ENCODE data around the gene VPS16. TPM values are rescaled to one million over a fixed set of nuclear protein-coding genes. Genes with fewer than 3 reads are reported as not detected.

VPS16 gene
- total and polyA plus RNA-seq, 2 of the 4 experiments (the other 2 are of a cell fraction), result 38.7 to 48.0 TPM

DNA sequence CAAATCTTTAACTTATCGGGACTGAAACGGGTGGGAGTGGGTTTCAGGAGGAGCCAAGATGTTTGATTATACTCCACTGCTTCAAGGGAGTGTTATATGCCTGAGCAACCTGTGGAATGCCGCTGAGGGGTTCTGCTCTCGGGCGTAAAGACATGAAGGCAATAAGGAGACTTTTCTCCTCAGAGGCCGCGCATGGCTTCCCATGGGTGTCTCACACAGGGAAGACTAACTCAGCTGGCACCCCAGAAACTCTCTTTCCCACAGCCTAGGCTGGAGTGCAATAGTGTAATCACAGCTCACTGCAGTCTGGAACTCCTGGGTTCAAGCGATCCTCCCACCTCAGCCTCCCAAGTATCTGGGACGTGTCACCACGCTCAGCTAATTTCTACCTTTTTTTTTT lies 30.9 kb upstream of the VPS16 start:
- Histone ChIP-seq H3K56ac (ENCODE audit: extremely low read depth, insufficient read depth, low read length) (no peak overlapping the region), H2AFZ (replicated peaks; ENCODE audit: low read length, poor library complexity) (no peak overlapping the region), H3K9me3 (ENCODE audit: control insufficient read depth, insufficient read depth, low read length) (peaks cover 2% of the 10 kb centered on the region; the same call in 1 of the 2 replicates), H3K18ac (ENCODE audit: low read depth, low read length) (no peak overlapping the region), H2BK15ac (ENCODE audit: low read depth, low read length) (no peak overlapping the region), H3K23ac (ENCODE audit: low read depth, low read length) (no peak overlapping the region), H3K14ac (replicated peaks; ENCODE audit: low read depth, low read length) (no peak overlapping the region), H2AK9ac (replicated peaks; ENCODE audit: low read depth, low read length, poor library complexity) (no peak overlapping the region), H3K79me1 (ENCODE audit: low read depth in 1 of 2, low read length in 2 of 2) (no peaks in the 10 kb centered on the region), H3K4me3 (ENCODE audit: insufficient read depth, low read depth, low read length) (no peak overlapping the region), H4K20me1 (ENCODE audit: insufficient read depth, low read length) (no peaks in the 10 kb centered on the region), H3K27me3 (ENCODE audit: control insufficient read depth, insufficient read depth, low read length) (peaks cover 29% of the 10 kb centered on the region), H2BK20ac (ENCODE audit: low read depth, low read length) (no peak overlapping the region), H4K5ac (ENCODE audit: low read depth, low read length) (no peak overlapping the region), H2BK120ac (ENCODE audit: low read depth, low read length) (no peak overlapping the region), H3K4ac (ENCODE audit: low read depth, low read length) (no peak overlapping the region), H3K36me3 (ENCODE audit: control insufficient read depth, insufficient read depth, low read length) (no peaks in the 10 kb centered on the region), H4K8ac (ENCODE audit: low read depth in 2 of 2, low read length in 2 of 2) (no peak overlapping the region), H4K91ac (ENCODE audit: insufficient read depth, low read depth, low read length) (no peak overlapping the region), H3K4me1 (ENCODE audit: control insufficient read depth, insufficient read depth, low read length) (peaks cover 5% of the 10 kb centered on the region; the same call in 1 of the 2 replicates), H3K9ac (ENCODE audit: low read depth, low read length) (no peak overlapping the region), H2BK5ac (ENCODE audit: low read depth, low read length, poor library complexity, severe bottlenecking) (no peak overlapping the region), H3K9me1 (ENCODE audit: insufficient read depth, low read length) (peaks cover 7% of the 10 kb centered on the region; the same call in 1 of the 2 replicates), H2AK5ac (ENCODE audit: low read depth, low read length) (no peak overlapping the region), H3K4me2 (ENCODE audit: low read depth, low read length) (no peak overlapping the region), H3K27ac (ENCODE audit: insufficient read depth, low read length) (no peak overlapping the region)
- BruUV-seq (replicated peaks), result no TSS peak
- intact Hi-C loops (cut with micrococcal nuclease) (no loop called here), dilution Hi-C loops (cut with HindIII; ENCODE audit: low sequenced_read_pairs, unreplicated experiment) (no loop called here), in situ Hi-C loops (cut with MboI; ENCODE audit: low sequenced_read_pairs) (loop anchor here (25.0 kb wide), 1 partner anchor 697 kb away; the partner anchor contains the start of gene STK35)
- DNase-seq (no peak), ATAC-seq (ENCODE audit: low read depth) (no peak)
- WGBS, 2 experiments (ENCODE audit: extremely low coverage in 2 of 2, insufficient read length in 1 of 2), result 93% methylated on average over 3 of the region's 10 CpGs; no CpG with 5 or more reads in 1 of the 2 experiments
- TF ChIP-seq MXI1 (IDR thresholded peaks at IDR 0.05; ENCODE audit: borderline replicate concordance, low read depth, low read length) (no peak), CEBPB (IDR thresholded peaks at IDR 0.05; ENCODE audit: low read depth, low read length) (no peak)
- POLR2A ChIA-PET (ENCODE audit: unreplicated experiment), result no interaction called here
- CTCF ChIA-PET, result no interaction called here
